HEK293 (cell line): ENCODE results near the gene LNX1.

Experiments used
- CTCF ChIA-PET: fragments of 350-600 bp; formaldehyde crosslinking; extraction: SDS; loops from one replicate; lab custom pipeline; 2021; ENCODE audit warnings: antibody characterized with exemption; lab: Yijun Ruan, JAX
- POLR2A ChIA-PET: fragments of 300-600 bp; formaldehyde crosslinking; extraction: SDS; loops from one replicate; lab custom pipeline; 2020; ENCODE audit warnings: antibody characterized with exemption, inconsistent platforms; lab: Yijun Ruan, JAX
- H3K27ac ChIP-seq: fragments of 200-500 bp; sonication (Bioruptor generic); 2 replicates; pipeline ENCODE4 v1.5.1; 2014; ENCODE audit warnings: low read depth, low read length, control low read depth, inconsistent platforms; ENCODE audit errors: extremely low read depth
- H3K36me3 ChIP-seq, 2 experiments: fragments of 200-500 bp in 1 of 2; sonication (Bioruptor generic) in 1 of 2; 1 replicate in 1 of 2; 2 replicates in 1 of 2; pipeline ENCODE4 v1.5.1; 2014 to 2017; ENCODE audit warnings: inconsistent platforms in 2 of 2, low read length in 2 of 2; ENCODE audit not compliant: control insufficient read depth in 2 of 2, insufficient read depth in 1 of 2
- H3K4me1 ChIP-seq: fragments of 200-500 bp; sonication (Bioruptor generic); 2 replicates; pipeline ENCODE4 v1.5.1; 2014; ENCODE audit warnings: mild to moderate bottlenecking, low read length, inconsistent platforms; ENCODE audit not compliant: control insufficient read depth, insufficient read depth
- H3K4me3 ChIP-seq: 2 replicates; pipeline ENCODE4 v1.5.1; 2011; ENCODE audit warnings: low read depth, mild to moderate bottlenecking, control low read depth, low read length, moderate library complexity
- H3K9me3 ChIP-seq: fragments of 200-500 bp; sonication (Bioruptor generic); 2 replicates; pipeline ENCODE4 v1.5.1; 2014; ENCODE audit warnings: low read depth, low read length, inconsistent platforms; ENCODE audit not compliant: control insufficient read depth, insufficient read depth
- MEIS1 ChIP-seq: sonication (generic); formaldehyde crosslinking; IDR thresholded peaks from 2 replicates; pipeline ENCODE4 v1.8.1; 2022; ENCODE audit warnings: missing genetic modification reagents, mild to moderate bottlenecking, borderline replicate concordance
- OSR2 ChIP-seq: fragments of 450-650 bp; formaldehyde crosslinking; IDR thresholded peaks from 2 replicates; pipeline ENCODE4 v1.5.1; 2016; ENCODE audit warnings: missing biosample characterization, missing genetic modification characterization
- SCRT2 ChIP-seq: fragments of 450-650 bp; formaldehyde crosslinking; IDR thresholded peaks from 2 replicates; pipeline ENCODE4 v1.5.1; 2016; ENCODE audit warnings: missing biosample characterization, missing genetic modification characterization
- ZBTB20 ChIP-seq: fragments of 450-650 bp; formaldehyde crosslinking; IDR thresholded peaks from 2 replicates; pipeline ENCODE4 v1.5.1; 2016; ENCODE audit warnings: missing biosample characterization, missing genetic modification characterization
- ZBTB7A ChIP-seq: fragments of 450-650 bp; formaldehyde crosslinking; IDR thresholded peaks from 2 replicates; pipeline ENCODE4 v1.5.1; 2016; ENCODE audit warnings: low read depth, missing biosample characterization, missing genetic modification characterization
- ZFP37 ChIP-seq: fragments of 450-650 bp; formaldehyde crosslinking; IDR thresholded peaks from 2 replicates; pipeline ENCODE4 v1.5.1; 2016; ENCODE audit warnings: missing biosample characterization, missing genetic modification characterization
- ZNF19 ChIP-seq: fragments of 450-650 bp; formaldehyde crosslinking; IDR thresholded peaks from 2 replicates; pipeline ENCODE4; 2016; ENCODE audit warnings: missing biosample characterization, missing genetic modification characterization, low read depth
- ZNF248 ChIP-seq: fragments of 450-650 bp; formaldehyde crosslinking; IDR thresholded peaks from 2 replicates; pipeline ENCODE4 v1.5.1; 2017; ENCODE audit warnings: missing biosample characterization, missing genetic modification characterization
- ZNF274 ChIP-seq, 2 experiments: fragments of 200-500 bp in 1 of 2; fragments of 450-650 bp in 1 of 2; sonication (Bioruptor generic) in 1 of 2; formaldehyde crosslinking in 1 of 2; IDR thresholded peaks; 2 replicates each; pipeline versions ENCODE4 v1.5.1 to v1.6.1; 2014 to 2016; ENCODE audit warnings: borderline replicate concordance in 1 of 2, inconsistent platforms in 1 of 2, low read length in 1 of 2, missing biosample characterization in 1 of 2, missing genetic modification characterization in 1 of 2
- ZNF423 ChIP-seq: fragments of 450-650 bp; formaldehyde crosslinking; IDR thresholded peaks from 2 replicates; pipeline ENCODE4 v1.5.1; 2016; ENCODE audit warnings: missing biosample characterization, missing genetic modification characterization
- ZNF530 ChIP-seq: fragments of 450-650 bp; formaldehyde crosslinking; IDR thresholded peaks from 2 replicates; pipeline ENCODE4 v1.5.1; 2016; ENCODE audit warnings: low read depth, missing biosample characterization, missing genetic modification characterization
- ZNF621 ChIP-seq: fragments of 450-650 bp; formaldehyde crosslinking; IDR thresholded peaks from 2 replicates; pipeline ENCODE4 v1.5.1; 2017; ENCODE audit warnings: missing biosample characterization, missing genetic modification characterization
- ZNF654 ChIP-seq: fragments of 450-650 bp; formaldehyde crosslinking; IDR thresholded peaks from 2 replicates; pipeline ENCODE4 v1.5.1; 2016; ENCODE audit warnings: low read depth, missing biosample characterization, missing genetic modification characterization
- TF ChIP-seq, protein P1 (sequence below): fragments of 450-650 bp; formaldehyde crosslinking; conservative IDR thresholded peaks from 2 replicates; pipeline ENCODE4 v1.5.1; 2016; ENCODE audit warnings: low read depth, missing biosample characterization, missing genetic modification characterization
- TF ChIP-seq, protein P2 (sequence below): fragments of 450-650 bp; formaldehyde crosslinking; conservative IDR thresholded peaks from 2 replicates; pipeline ENCODE4 v1.5.1; 2016; ENCODE audit warnings: low read depth, missing biosample characterization, missing genetic modification characterization
- TF ChIP-seq, protein P3 (sequence below): fragments of 450-650 bp; formaldehyde crosslinking; IDR thresholded peaks from 2 replicates; pipeline ENCODE4 v1.5.1; 2016; ENCODE audit warnings: missing biosample characterization, missing genetic modification characterization
- TF ChIP-seq, protein P4 (sequence below): fragments of 450-650 bp; formaldehyde crosslinking; IDR thresholded peaks from 2 replicates; pipeline ENCODE4 v1.5.1; 2016; ENCODE audit warnings: missing biosample characterization, missing genetic modification characterization

Gene LNX1

DNA sequence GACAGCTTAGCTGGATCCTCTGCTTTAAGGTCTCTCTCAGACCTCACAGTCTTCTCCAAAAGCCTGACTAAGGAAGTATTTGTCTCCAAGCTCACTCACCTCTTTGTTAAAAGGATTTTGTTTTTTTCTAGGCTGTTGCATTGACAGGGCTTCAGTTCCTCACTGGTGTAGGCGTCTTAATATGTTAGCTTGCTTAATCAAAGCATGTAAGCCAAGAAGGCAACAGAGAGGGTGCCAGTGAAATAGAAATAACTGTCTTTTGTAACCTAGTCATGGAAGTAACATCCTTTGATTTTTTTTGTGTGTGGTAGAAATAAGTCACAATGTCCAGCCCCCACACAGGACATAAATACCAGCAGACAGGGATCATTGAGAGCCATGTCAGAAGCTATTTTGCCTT is 155.0 kb downstream of the LNX1 start:
- TF ChIP-seq ZNF274 (IDR thresholded peaks at IDR 0.05; ENCODE audit: low read length) (no peak), ZNF274 (tag by site-specific recombination; IDR thresholded peaks at IDR 0.05; ENCODE audit: borderline replicate concordance) (no peak), MEIS1 (CRISPR knock-in tag) (no peak), ZNF19 (tag by site-specific recombination) (no peak), ZFP37 (tag by site-specific recombination) (no peak), ZNF654 (tag by site-specific recombination) (no peak), OSR2 (tag by site-specific recombination) (no peak), ZNF248 (tag by site-specific recombination) (no peak), ZBTB7A (tag by site-specific recombination) (no peak), ZNF423 (tag by site-specific recombination) (no peak), ZBTB20 (no peak), SCRT2 (tag by site-specific recombination) (no peak), ZNF621 (no peak), ZNF530 (no peak)
- TF ChIP-seq, protein P1, sequence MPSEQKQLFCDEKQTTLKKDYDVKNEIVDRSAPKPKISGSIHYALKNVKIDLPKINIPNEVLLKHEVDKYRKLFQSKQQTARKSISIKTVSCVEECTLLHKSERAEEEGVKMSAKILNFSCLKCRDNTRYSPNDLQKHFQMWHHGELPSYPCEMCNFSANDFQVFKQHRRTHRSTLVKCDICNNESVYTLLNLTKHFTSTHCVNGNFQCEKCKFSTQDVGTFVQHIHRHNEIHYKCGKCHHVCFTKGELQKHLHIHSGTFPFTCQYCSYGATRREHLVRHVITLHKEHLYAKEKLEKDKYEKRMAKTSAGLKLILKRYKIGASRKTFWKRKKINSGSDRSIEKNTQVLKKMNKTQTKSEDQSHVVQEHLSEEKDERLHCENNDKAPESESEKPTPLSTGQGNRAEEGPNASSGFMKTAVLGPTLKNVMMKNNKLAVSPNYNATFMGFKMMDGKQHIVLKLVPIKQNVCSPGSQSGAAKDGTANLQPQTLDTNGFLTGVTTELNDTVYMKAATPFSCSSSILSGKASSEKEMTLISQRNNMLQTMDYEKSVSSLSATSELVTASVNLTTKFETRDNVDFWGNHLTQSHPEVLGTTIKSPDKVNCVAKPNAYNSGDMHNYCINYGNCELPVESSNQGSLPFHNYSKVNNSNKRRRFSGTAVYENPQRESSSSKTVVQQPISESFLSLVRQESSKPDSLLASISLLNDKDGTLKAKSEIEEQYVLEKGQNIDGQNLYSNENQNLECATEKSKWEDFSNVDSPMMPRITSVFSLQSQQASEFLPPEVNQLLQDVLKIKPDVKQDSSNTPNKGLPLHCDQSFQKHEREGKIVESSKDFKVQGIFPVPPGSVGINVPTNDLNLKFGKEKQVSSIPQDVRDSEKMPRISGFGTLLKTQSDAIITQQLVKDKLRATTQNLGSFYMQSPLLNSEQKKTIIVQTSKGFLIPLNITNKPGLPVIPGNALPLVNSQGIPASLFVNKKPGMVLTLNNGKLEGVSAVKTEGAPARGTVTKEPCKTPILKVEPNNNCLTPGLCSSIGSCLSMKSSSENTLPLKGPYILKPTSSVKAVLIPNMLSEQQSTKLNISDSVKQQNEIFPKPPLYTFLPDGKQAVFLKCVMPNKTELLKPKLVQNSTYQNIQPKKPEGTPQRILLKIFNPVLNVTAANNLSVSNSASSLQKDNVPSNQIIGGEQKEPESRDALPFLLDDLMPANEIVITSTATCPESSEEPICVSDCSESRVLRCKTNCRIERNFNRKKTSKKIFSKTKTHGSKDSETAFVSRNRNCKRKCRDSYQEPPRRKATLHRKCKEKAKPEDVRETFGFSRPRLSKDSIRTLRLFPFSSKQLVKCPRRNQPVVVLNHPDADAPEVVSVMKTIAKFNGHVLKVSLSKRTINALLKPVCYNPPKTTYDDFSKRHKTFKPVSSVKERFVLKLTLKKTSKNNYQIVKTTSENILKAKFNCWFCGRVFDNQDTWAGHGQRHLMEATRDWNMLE: no peak
- TF ChIP-seq, protein P2, sequence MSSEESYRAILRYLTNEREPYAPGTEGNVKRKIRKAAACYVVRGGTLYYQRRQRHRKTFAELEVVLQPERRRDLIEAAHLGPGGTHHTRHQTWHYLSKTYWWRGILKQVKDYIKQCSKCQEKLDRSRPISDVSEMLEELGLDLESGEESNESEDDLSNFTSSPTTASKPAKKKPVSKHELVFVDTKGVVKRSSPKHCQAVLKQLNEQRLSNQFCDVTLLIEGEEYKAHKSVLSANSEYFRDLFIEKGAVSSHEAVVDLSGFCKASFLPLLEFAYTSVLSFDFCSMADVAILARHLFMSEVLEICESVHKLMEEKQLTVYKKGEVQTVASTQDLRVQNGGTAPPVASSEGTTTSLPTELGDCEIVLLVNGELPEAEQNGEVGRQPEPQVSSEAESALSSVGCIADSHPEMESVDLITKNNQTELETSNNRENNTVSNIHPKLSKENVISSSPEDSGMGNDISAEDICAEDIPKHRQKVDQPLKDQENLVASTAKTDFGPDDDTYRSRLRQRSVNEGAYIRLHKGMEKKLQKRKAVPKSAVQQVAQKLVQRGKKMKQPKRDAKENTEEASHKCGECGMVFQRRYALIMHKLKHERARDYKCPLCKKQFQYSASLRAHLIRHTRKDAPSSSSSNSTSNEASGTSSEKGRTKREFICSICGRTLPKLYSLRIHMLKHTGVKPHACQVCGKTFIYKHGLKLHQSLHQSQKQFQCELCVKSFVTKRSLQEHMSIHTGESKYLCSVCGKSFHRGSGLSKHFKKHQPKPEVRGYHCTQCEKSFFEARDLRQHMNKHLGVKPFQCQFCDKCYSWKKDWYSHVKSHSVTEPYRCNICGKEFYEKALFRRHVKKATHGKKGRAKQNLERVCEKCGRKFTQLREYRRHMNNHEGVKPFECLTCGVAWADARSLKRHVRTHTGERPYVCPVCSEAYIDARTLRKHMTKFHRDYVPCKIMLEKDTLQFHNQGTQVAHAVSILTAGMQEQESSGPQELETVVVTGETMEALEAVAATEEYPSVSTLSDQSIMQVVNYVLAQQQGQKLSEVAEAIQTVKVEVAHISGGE (tag by site-specific recombination): no peak
- TF ChIP-seq, protein P3, sequence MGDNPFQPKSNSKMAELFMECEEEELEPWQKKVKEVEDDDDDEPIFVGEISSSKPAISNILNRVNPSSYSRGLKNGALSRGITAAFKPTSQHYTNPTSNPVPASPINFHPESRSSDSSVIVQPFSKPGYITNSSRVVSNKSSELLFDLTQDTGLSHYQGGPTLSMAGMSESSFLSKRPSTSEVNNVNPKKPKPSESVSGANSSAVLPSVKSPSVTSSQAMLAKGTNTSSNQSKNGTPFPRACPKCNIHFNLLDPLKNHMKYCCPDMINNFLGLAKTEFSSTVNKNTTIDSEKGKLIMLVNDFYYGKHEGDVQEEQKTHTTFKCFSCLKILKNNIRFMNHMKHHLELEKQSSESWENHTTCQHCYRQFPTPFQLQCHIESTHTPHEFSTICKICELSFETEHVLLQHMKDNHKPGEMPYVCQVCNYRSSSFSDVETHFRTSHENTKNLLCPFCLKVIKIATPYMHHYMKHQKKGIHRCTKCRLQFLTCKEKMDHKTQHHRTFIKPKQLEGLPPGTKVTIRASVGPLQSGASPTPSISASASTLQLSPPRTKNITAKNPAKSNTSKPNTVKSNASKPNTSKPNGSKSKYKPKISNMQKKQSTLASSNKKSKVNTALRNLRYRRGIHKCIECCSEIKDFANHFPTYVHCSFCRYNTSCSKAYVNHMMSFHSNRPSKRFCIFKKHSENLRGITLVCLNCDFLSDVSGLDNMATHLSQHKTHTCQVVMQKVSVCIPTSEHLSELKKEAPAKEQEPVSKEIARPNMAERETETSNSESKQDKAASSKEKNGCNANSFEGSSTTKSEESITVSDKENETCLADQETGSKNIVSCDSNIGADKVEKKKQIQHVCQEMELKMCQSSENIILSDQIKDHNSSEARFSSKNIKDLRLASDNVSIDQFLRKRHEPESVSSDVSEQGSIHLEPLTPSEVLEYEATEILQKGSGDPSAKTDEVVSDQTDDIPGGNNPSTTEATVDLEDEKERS (tag by site-specific recombination): no peak
- TF ChIP-seq, protein P4, sequence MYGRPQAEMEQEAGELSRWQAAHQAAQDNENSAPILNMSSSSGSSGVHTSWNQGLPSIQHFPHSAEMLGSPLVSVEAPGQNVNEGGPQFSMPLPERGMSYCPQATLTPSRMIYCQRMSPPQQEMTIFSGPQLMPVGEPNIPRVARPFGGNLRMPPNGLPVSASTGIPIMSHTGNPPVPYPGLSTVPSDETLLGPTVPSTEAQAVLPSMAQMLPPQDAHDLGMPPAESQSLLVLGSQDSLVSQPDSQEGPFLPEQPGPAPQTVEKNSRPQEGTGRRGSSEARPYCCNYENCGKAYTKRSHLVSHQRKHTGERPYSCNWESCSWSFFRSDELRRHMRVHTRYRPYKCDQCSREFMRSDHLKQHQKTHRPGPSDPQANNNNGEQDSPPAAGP: no peak
- ChIA-PET POLR2A (no interaction called here), CTCF (interaction anchor here (1.0 kb wide), 1 partner anchor 11 kb away, joined by 3 read pairs; no protein-coding TSS in a partner anchor)
- Histone ChIP-seq H3K4me1 (no peaks in the 10 kb centered on the region), H3K27ac (no peak overlapping the region), H3K4me3 (no peak overlapping the region), H3K36me3 (peaks cover 0 to 17% of the 10 kb centered on the region in 2 experiments; a peak in 2 of 3 replicates), H3K9me3 (no peaks in the 10 kb centered on the region)
